Breast epithelium (tissue), 3 donors: ENCODE measurements around the gene CAPN11.

ENCODE experiments used
- CTCF ChIP-seq, 3 donors: fragments of 450-650 bp; IDR thresholded peaks; one replicate each; pipeline ENCODE4 v1.5.1; 2016 to 2017; ENCODE audit warnings: antibody characterized with exemption in 3 of 3, mild to moderate bottlenecking in 3 of 3, moderate library complexity in 3 of 3
- POLR2A ChIP-seq: fragments of 450-650 bp; IDR thresholded peaks from one replicate; pipeline ENCODE4 v1.6.1; 2016; ENCODE audit warnings: antibody characterized with exemption, mild to moderate bottlenecking, moderate library complexity
- POLR2AphosphoS5 ChIP-seq, 3 donors: sonication (generic); formaldehyde crosslinking; IDR thresholded peaks; one replicate each; pipeline ENCODE4 v1.6.1; 2017; ENCODE audit warnings: antibody characterized with exemption in 3 of 3

GRCh38 chr6:44122801-44123200 lies 35.8 kb upstream of the CAPN11 start:
- TF ChIP-seq CTCF (IDR thresholded peaks at IDR 0.05), result no peak
- TF ChIP-seq POLR2AphosphoS5 (IDR thresholded peaks at IDR 0.05), result no peak
- TF ChIP-seq POLR2A, result no peak
